ENCODE data around the gene ZPR1. TPM values are rescaled to one million over a fixed set of nuclear protein-coding genes. Genes with fewer than 3 reads are reported as not detected.
A peak's percentile ranks its signal among the peaks of the same experiment; 100 is the strongest.
"Not testable (repeated sequence)": the region's sequence is repeated elsewhere in the genome, so short reads cannot be mapped to it uniquely, and the experiment has no call there.

ZPR1 gene
- 10 to 100 TPM; 27.8 to 34.3 (median 31.5) TPM for polyA plus RNA-seq

DNA sequence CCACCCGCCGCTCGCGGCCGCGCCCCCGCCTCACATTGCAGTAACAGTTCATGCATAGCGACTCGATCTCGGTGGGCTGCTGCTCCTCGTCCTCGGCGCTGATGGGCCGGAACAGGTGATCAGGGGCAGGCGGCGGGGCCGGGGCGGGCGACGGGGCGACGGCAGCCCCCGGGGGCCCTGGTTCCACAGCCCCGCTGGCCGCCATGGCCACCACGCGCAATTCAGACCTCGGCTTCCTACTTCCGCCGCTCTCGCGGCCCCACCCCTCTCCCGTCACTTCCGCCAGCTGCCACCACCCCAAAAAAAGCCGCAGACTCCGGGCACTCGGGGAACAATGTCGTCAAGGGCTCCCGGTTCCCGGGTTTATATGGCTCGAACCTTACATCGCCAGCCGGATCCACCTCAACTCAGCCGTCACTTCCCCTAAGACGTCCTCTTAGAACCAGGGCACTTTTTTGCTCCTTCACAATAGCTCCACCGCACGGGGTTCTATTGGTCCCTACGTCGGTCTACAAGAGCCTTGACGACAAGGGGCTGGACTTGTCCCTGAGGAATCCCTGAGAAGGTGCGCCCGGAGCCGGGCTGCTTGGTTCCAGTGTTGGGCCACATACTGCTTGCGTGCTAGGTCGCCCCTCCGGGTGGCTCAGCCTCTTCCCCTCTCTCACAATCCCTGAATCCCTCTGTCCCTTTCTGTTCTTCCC lies at the start of gene ZPR1:
ZPR1 (minus strand) TSS at position 238 of the 701 bp plus-strand sequence; CDS start at position 205, 33 bp downstream.
- H3K36me3 Mint-ChIP-seq: peaks cover 12 to 29% (median 17%) of the 10 kb centered on the region in 3 donors
- H3K4me1 Mint-ChIP-seq: peaks cover 33 to 40% of the 10 kb centered on the region in 2 donors
- H3K9me3 Mint-ChIP-seq: no peaks in the 10 kb centered on the region
- peak within 1 kb of the TSS; percentile 96 to 99 (median 98) for H3K27ac Mint-ChIP-seq
- DNase-seq: peak; percentile 86 to 87 (median 87)
- peak within 1 kb of the TSS; percentile 91 to 99 (median 98) for H3K4me3 Mint-ChIP-seq
- H3K27me3 Mint-ChIP-seq (ENCODE audit: low read depth in 3 of 3): peaks cover 9 to 12% (median 9%) of the 10 kb centered on the region in 3 donors

- H3K27me3 Mint-ChIP-seq (ENCODE audit: low read depth in 3 of 3): peaks cover 0 to 5% (median 5%) of the 10 kb centered on the region in 3 donors
- H3K9me3 Mint-ChIP-seq: no peaks in the 10 kb centered on the region
- H3K4me3 Mint-ChIP-seq: peak overlapping the region in 2 of 5 donors; percentile 7 to 80
- no peak overlapping the region for H3K27ac Mint-ChIP-seq
- DNase-seq: no peak
- H3K36me3 Mint-ChIP-seq: no peaks in the 10 kb centered on the region
- H3K4me1 Mint-ChIP-seq: peaks cover 14 to 18% of the 10 kb centered on the region in 2 donors
Observed at GRCh38 chr11:116836632-116836991, 48.8 kb upstream of the ZPR1 start.

GRCh38 chr11:116835791-116836631 lies 48.2 kb upstream of the ZPR1 start:
- H3K4me3 Mint-ChIP-seq: peak overlapping the region; percentile 79 to 84 (median 80)
- H3K27me3 Mint-ChIP-seq (ENCODE audit: low read depth in 3 of 3): peaks cover 0 to 5% (median 5%) of the 10 kb centered on the region in 3 donors
- H3K4me1 Mint-ChIP-seq: peaks cover 14 to 18% of the 10 kb centered on the region in 2 donors
- H3K27ac Mint-ChIP-seq: peak overlapping the region in 3 of 6 donors; percentile 51 to 78 (median 71)
- peak; percentile 71 to 83 (median 80) for DNase-seq
- no peaks in the 10 kb centered on the region for H3K9me3 Mint-ChIP-seq
- no peaks in the 10 kb centered on the region for H3K36me3 Mint-ChIP-seq

GRCh38 chr11:116835042-116835772 lies 47.4 kb upstream of the ZPR1 start:
- DNase-seq: peak in 1 of 3 donors; percentile 14
- Mint-ChIP-seq H3K9me3 (no peaks in the 10 kb centered on the region), H3K4me1 (peaks cover 14 to 18% of the 10 kb centered on the region in 2 donors), H3K27me3 (ENCODE audit: low read depth in 3 of 3) (peaks cover 0 to 5% (median 5%) of the 10 kb centered on the region in 3 donors), H3K4me3 (peak overlapping the region; percentile 79 to 84 (median 80)), H3K27ac (peak overlapping the region in 2 of 6 donors; percentile 71 to 78), H3K36me3 (no peaks in the 10 kb centered on the region)

DNA sequence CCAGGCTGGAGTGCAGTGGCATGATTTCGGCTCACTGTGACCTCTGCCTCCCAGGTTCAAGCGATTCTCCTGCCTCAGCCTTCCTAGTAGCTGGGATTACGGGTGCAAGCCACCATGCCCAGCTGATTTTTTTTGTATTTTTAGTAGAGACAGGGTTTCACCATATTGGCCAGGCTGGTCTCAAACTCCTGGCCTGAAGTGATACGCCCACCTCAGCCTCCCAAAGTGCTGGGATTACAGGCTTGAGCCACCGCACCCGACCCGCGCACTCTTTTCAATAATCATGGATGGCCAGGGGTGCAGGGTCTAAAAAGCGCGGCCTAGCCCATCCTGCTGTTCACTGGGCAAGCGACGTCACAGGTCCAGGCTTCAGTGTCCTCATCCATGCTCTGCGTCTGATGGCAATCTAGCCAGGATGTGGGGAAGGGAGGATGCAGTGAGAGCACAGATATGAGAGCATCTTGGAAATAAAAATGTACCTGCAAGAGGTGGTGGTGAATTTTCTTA lies 46.8 kb upstream of the ZPR1 start:
- peaks cover 14 to 18% of the 10 kb centered on the region in 2 donors for H3K4me1 Mint-ChIP-seq
- DNase-seq; H3K27me3 Mint-ChIP-seq (ENCODE audit: low read depth in 3 of 3); H3K36me3 Mint-ChIP-seq; H3K9me3 Mint-ChIP-seq: not testable (repeated sequence)
- peak overlapping the region in 2 of 6 donors; percentile 24 to 61 for H3K27ac Mint-ChIP-seq
- H3K4me3 Mint-ChIP-seq: peak overlapping the region; percentile 66 to 83 (median 69)

GRCh38 chr11:116833816-116834534 lies 46.2 kb upstream of the ZPR1 start:
- H3K4me3 Mint-ChIP-seq: peak overlapping the region in 3 of 5 donors; percentile 21 to 57 (median 48)
- H3K9me3 Mint-ChIP-seq: no peaks in the 10 kb centered on the region
- H3K27me3 Mint-ChIP-seq (ENCODE audit: low read depth in 3 of 3): peaks cover 0 to 5% (median 5%) of the 10 kb centered on the region in 3 donors
- peaks cover 14 to 18% of the 10 kb centered on the region in 2 donors for H3K4me1 Mint-ChIP-seq
- no peaks in the 10 kb centered on the region for H3K36me3 Mint-ChIP-seq
- DNase-seq: no peak
- peak overlapping the region in 1 of 6 donors; percentile 76 for H3K27ac Mint-ChIP-seq

DNA sequence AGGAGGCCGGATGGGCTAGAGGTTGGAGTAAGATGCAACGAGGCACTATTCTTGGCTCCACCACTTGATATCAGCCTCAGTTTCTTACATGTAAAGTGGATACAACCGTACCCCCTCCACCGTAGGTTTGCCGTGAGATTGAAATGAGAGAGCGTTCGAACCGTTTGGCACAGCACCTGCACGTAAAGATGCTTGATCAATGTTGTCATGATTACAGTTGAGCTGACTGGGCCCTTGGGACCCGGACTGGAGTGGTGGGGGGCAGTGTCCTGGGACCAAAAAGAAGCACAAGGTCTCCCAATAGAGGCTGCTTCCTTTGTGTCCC lies 45.6 kb upstream of the ZPR1 start:
- peaks cover 14 to 18% of the 10 kb centered on the region in 2 donors for H3K4me1 Mint-ChIP-seq
- DNase-seq: no peak
- no peaks in the 10 kb centered on the region for H3K36me3 Mint-ChIP-seq
- H3K27me3 Mint-ChIP-seq (ENCODE audit: low read depth in 3 of 3): peaks cover 0 to 5% (median 5%) of the 10 kb centered on the region in 3 donors
- H3K4me3 Mint-ChIP-seq: no peak overlapping the region
- no peaks in the 10 kb centered on the region for H3K9me3 Mint-ChIP-seq
- no peak overlapping the region for H3K27ac Mint-ChIP-seq

GRCh38 chr11:116832350-116833290 lies 44.8 kb upstream of the ZPR1 start:
- Mint-ChIP-seq H3K36me3 (no peaks in the 10 kb centered on the region), H3K27ac (no peak overlapping the region), H3K4me3 (no peak overlapping the region), H3K4me1 (peaks cover 14 to 18% of the 10 kb centered on the region in 2 donors), H3K27me3 (ENCODE audit: low read depth in 3 of 3) (peaks cover 0 to 5% (median 5%) of the 10 kb centered on the region in 3 donors), H3K9me3 (no peaks in the 10 kb centered on the region)
- no peak for DNase-seq

GRCh38 chr11:116831790-116832349 lies 44.0 kb upstream of the ZPR1 start:
- no peaks in the 10 kb centered on the region for H3K36me3 Mint-ChIP-seq
- peaks cover 0 to 5% (median 5%) of the 10 kb centered on the region in 3 donors for H3K27me3 Mint-ChIP-seq (ENCODE audit: low read depth in 3 of 3)
- no peak for DNase-seq
- H3K9me3 Mint-ChIP-seq: no peaks in the 10 kb centered on the region
- peaks cover 14 to 18% of the 10 kb centered on the region in 2 donors for H3K4me1 Mint-ChIP-seq
- H3K27ac Mint-ChIP-seq: no peak overlapping the region
- H3K4me3 Mint-ChIP-seq: no peak overlapping the region

DNA sequence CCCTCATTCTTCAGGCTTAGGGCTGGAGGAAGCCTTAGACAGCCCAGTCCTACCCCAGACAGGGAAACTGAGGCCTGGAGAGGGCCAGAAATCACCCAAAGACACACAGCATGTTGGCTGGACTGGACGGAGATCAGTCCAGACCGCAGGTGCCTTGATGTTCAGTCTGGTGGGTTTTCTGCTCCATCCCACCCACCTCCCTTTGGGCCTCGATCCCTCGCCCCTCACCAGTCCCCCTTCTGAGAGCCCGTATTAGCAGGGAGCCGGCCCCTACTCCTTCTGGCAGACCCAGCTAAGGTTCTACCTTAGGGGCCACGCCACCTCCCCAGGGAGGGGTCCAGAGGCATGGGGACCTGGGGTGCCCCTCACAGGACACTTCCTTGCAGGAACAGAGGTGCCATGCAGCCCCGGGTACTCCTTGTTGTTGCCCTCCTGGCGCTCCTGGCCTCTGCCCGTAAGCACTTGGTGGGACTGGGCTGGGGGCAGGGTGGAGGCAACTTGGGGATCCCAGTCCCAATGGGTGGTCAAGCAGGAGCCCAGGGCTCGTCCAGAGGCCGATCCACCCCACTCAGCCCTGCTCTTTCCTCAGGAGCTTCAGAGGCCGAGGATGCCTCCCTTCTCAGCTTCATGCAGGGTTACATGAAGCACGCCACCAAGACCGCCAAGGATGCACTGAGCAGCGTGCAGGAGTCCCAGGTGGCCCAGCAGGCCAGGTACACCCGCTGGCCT lies 42.5 kb upstream of the ZPR1 start:
- no peak for DNase-seq
- Mint-ChIP-seq H3K27ac (no peak overlapping the region), H3K36me3 (no peaks in the 10 kb centered on the region), H3K4me3 (no peak overlapping the region), H3K4me1 (peaks cover 6 to 8% of the 10 kb centered on the region in 2 donors), H3K9me3 (no peaks in the 10 kb centered on the region), H3K27me3 (ENCODE audit: low read depth in 3 of 3) (peaks cover 0 to 4% (median 4%) of the 10 kb centered on the region in 3 donors)

DNA sequence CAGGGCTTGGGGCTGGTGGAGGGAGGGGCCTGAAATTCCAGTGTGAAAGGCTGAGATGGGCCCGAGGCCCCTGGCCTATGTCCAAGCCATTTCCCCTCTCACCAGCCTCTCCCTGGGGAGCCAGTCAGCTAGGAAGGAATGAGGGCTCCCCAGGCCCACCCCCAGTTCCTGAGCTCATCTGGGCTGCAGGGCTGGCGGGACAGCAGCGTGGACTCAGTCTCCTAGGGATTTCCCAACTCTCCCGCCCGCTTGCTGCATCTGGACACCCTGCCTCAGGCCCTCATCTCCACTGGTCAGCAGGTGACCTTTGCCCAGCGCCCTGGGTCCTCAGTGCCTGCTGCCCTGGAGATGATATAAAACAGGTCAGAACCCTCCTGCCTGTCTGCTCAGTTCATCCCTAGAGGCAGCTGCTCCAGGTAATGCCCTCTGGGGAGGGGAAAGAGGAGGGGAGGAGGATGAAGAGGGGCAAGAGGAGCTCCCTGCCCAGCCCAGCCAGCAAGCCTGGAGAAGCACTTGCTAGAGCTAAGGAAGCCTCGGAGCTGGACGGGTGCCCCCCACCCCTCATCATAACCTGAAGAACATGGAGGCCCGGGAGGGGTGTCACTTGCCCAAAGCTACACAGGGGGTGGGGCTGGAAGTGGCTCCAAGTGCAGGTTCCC lies 41.8 kb upstream of the ZPR1 start, which contains the start of gene APOC3:
APOC3 (plus strand) TSS at position 383 of the 659 bp plus-strand sequence. CDS start 676 bp downstream, outside the sequence.
- Mint-ChIP-seq H3K36me3 (no peaks in the 10 kb centered on the region), H3K27ac (no peak within 1 kb of the TSS), H3K4me3 (no peak within 1 kb of the TSS), H3K9me3 (no peaks in the 10 kb centered on the region), H3K27me3 (ENCODE audit: low read depth in 3 of 3) (peaks cover 0 to 2% (median 2%) of the 10 kb centered on the region in 3 donors), H3K4me1 (peaks cover under 1% of the 10 kb centered on the region in 2 donors)
- no peak for DNase-seq

Measured in immature natural killer cell (primary cell).